B cell (primary cell): ENCODE data around the gene FBXL16.

Experiments
- CTCF ChIP-seq: fragments of 200-600 bp; IDR thresholded peaks from one replicate; pipeline ENCODE4 v1.8.0; 2022; ENCODE audit warnings: antibody characterized with exemption, mild to moderate bottlenecking
- EZH2 ChIP-seq: IDR thresholded peaks from 2 replicates; pipeline ENCODE4 v1.6.1; 2012; ENCODE audit warnings: borderline replicate concordance, low read depth, mild to moderate bottlenecking, moderate library complexity, low read length; ENCODE audit not compliant: insufficient read depth, poor library complexity, severe bottlenecking

- TF ChIP-seq CTCF (no peak), EZH2 (no peak)
These were observed 21.1 kb upstream of the FBXL16 start, which contains the start of the genes CCDC78 and HAGHL for GRCh38 chr16:726438-727290.
